ENCODE data around the gene CCDC69.

CCDC69 gene

DNA sequence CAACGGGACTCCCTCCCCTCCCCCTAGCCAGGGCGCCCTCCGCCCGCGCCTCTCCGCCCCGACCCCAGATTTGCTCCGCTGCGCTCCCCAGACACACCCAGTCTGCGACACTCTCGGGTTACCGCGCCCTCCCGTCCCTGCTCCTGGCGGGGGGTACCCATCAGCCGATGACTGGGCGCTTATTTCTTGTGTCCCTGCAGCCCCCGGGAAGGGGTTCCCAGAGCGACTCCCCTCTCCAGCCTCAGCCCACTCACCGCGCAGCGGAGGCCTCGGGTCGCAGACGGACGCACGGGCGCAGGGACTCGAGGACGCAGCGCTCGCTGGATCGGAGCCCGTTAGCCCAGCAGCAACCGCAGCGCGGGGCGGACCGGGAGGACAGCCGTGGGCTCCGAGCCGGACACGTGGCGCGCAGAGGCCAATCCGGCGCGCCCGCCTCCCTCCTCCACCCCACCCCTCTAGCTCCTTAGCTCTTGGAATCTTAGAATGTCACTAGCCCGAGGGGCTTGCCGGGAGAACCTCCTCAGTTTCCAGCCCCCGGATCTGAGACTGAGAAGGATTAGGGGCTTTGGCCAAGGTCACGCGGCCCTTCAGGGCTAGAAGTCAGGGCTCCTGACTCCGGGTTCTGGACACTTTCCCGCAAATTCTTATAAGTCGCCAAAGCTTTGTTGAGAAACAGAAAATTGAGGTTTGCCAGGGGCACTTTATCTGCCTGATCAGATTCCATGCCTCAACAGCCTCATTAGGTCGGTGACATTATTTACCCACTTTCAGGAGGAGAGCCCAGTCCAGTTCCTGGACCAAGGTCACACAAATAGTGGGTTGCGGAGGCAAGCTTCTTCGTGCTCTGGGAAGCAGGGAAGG is 66.2 kb downstream of the CCDC69 start, which contains the start of gene ANXA6:
Gene ANXA6 (minus strand): TSS at position 354 of the 861 bp plus-strand sequence. CDS start 9,878 bp downstream, outside the sequence.
- no peak for DNase-seq

DNA sequence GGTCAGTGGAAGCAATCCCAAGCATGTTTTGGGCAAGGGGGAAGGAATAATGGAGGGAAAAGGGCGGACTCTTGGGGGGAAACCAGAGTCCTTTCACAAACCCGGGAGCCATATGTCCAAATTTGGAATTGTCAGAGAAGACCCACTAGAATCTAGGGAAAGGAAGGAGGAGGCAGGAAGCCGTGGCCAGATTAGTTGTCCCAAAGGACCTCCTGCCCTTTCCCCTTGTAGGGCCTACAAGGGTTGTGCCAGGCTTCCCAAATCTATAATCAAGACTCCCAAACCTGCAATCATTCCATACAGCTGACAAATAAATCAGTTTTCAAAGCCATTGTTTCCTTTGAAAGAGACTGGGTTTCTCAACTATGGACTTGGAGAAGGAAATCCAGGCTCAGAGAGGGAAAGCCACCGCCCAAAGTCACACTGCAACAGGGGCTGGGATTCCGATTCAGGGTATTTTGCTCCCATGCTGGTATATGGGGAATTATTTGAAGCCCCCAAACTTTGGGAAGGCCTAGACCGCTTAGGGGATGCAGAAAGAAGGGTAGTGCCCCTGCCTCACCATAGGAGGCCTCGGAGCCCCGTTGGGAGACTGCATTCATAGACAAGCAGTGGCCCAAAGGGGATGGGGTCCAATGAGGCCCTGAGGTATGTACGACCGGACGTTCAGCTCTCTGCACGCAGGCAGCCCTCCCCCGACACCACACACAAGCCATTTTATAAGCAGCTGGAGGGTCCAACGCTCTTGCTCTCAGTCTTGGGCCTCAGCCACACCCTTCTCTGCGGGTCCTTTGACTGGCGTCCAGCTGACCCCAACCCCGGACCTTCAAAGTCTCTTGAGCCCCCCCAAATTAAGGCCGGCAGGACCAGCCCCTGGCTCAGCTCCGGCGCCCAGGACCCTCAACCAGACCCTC is 67.1 kb downstream of the CCDC69 start:
- no peak for DNase-seq

DNA sequence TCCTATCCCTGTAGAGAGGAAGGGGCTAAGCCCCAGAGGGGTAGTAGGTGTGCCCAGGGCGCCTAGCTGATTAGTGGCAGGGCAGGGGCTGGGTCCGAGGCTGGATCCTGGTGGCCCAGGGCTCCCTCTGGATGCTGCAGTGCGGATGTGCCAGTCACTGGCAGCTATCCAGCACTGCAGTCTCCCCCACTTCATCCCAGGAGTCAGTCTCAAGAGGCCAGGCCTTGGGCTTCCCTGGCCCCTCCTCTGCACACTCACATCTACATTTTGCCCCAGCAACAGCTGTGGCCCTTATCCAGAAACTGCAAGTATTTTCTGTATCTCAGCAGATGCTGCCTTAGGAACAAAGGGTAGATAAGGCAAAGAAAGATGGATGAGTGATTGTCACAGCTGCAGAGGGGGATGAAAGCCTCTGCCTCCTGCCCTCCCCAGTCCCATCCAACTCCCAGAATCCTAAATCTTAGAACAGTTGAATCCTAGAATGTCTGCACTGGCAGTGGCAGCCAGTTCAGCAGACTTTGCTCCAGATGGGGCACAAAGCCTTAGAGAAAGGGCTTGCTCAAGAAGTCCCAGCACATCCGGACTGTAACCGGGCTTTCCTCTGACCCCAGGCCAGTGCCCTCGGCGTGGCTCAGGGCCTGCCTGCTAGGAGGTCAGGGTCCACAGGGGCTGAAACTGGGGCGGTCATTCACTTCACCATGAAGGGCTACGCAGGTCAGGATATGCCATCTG is 68.0 kb downstream of the CCDC69 start:
- no peak for DNase-seq

DNA sequence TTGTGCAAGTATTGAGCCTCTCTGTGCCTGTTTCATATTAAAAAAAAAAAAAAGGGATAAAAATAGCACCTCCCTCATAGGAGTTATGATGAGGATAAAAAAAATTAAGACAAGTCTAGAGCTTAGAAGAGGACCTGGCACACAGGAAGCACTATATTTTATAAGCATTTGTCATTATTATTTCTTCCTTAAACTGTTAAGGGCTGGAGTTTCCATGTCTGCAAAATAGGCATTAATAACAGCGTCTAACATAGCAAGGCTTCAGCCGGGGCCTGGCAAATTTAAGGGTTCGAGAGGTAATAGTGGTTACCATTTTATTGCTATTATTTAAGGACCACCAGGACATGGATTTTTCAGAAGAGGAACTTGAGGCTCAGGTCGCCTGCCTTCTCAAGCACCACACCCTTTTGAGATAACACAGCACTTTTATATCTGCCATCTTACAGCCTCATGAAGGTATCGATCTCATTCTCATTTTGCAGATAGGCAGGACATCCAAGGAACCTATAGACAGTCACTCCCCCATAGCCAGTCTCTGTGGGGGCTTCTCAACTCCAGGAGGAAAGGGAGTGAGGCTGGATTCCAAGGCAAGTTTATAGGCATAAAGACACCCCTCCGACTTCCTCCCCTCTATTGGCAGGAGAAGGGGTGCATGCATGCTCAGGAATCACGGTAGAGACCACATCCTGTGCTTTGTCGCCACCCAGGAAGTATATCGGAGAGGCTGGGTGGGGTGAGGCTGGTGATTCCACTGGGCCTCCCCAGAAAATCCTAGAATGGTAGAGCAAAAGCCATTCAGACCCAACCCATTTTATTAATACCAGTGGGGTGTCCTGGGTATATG is 68.7 kb downstream of the CCDC69 start:
- DNase-seq = no peak

DNA sequence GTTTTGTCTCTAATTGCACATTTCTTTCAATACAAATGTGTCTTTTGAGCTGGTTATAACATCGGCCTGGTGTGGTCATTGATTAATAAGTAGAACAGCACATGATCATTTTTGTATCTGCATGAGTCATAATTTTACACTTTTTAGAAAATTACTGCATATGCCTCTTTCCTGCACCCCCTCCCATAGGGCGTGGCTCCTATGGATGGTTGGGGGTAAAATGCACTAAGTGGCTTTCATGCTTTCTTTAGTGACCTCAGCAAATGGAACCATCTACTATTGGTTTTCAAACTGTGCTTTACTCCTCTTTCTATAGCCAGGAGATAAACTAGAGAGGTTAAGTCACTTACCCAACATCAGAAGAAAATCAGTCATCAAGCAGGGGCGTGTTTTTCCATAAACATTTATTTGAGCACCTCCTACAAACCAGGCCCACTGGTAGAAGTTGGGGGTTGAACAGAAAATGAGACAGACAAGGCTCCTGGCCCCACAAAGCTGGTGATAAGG is 70.1 kb downstream of the CCDC69 start:
- no peak for DNase-seq

DNA sequence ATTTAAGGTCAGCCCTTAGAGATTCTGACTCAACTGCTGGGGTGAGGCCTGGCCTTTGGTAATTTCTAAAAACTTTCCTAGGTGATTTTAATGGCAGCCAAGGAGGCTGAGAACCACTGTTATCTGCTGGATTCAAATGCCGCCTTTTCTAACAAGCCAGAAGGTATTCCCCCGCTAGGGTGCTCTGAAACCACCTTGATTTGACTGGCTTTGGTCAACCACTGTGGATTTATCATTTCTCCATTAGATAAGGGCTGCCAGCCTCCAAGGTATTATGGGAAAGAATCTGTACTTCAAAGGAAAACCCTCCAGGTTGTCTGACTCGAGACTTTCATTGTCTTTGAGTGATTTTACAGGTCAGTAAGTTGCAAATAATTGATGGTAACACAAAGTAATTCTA is 70.6 kb downstream of the CCDC69 start:
- DNase-seq = no peak

DNA sequence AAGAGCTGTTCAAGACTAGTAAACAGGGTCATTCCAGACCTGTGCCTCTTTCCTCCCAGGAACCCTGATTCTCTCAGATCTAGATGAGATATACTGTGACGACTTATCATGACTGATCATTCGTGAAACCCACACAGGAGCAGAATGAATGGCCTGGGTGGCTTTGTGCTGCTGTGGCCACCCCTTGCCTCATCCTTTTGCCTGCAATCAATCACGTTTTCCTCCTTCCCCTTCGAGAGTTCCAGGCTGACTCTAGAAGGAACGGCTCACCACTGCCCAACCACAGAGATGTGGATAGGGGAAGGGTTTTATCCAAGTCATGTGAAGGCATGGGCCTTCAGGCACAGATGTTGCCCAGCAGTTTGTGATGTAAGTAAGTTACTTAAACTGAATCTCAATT is 72.1 kb downstream of the CCDC69 start:
- no peak for DNase-seq

DNA sequence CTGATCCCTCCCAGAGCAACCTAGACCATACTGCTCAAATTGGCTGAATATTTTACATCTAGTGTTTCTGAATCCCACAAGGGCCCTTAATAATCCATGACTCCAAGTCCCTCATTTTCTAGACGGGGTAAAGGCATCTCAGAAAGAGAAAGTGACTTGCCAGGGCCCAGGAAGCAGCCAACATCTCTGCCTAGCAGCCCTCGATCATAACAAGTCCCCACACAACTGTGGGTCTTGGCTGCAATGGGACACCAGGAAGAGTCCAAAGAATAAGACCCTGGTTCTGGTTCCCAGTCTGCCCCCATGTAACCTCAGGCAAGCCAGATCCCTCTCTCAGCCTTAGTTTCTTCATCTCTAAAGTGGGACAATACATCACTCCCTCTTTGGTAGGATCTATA is 72.6 kb downstream of the CCDC69 start:
- DNase-seq = no peak

DNA sequence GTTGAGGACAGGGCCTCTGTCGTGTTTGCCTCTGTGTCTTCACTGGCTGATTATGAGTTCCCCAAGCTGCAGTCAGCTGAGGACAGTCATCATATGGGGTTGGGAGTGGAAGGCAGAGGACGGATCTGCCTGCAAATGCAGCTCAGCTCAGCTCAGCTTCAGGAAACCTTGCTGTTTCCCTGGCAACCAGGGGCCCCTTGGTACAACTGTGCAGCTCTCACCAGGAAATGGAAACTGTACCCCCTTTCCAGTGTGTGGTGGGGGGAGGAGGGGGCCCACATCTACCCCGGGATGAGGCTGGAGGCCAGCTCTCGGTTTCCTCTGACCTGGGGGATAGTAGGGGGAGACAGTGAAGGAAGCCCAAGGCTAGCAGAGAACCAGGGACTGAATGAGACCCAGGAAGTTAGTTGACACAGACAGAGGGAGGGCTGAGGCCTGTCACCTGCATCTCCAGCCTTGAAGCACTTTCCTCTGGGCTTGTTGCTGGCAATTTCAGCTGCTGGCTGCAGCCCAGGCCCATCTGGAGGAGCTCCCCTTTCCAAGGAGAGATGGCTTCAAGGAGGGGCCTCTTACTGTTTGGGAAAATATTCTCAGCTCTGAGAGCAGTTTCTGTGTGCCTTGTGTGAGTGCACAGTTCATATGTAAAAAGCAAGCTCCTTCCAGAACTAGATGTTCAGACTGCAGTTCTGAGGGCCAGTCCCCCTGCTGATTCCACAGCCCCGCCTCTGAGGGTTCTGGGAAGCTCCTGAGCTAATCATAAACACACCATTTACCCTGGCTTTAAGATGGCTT is 73.2 kb downstream of the CCDC69 start:
- DNase-seq = no peak

DNA sequence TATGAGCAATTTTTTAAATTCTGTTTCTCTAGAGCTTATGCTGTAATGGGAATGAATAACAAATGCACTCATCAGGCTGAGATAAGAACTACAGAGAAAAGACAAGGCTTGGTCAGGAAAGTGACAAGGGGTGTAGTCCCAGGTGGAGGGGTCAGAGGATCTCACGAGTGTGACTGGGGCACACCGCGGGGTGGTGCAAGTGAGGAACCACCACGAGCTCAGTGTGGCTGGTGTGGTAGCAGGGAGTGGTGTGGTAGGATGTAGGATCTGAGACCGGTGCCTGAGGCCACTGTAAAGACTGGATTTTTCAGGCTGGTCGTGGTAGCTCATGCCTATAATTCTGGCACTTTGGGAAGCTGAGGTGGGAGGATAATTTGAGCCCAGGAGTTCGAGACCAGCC is 75.3 kb downstream of the CCDC69 start:
- no peak for DNase-seq

DNA sequence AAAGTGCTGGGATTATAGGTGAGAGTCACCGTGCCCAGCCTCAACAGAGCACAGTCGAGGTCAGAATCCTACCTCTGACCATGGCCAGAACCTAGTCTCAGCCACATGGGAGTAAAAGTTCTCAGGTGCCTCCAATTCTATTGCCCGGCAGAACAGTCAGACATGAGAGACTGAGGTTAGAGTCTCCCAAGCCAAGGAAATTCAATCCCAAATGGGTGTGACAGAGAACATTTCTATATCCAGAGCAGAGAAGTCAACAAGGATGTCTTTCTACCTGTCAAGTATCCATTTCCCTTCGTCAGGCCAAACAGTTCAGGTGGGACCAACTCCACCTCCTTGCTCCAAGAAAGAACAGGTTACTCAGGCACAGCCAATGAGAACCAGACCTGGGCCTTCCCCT is 76.9 kb downstream of the CCDC69 start:
- DNase-seq = no peak

DNA sequence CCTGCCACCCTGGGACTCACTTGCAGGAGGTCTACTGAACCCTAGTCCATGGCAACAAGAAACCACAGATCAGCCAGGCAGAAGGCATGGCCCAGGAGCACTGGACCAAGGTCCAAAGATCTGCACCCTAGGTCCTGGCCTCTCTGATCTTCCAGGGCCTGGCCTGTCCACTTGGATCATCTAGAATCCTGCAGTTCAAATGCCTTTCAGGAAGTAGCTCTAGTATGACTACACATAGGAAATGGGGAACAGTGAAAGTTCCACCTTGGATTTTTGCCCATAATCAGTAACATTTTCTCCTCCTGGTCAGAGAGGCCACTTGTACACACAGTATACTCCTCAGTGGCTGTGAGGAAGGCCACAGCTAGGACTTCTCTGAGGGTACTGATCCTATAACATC is 77.8 kb downstream of the CCDC69 start:
- no peak for DNase-seq

DNA sequence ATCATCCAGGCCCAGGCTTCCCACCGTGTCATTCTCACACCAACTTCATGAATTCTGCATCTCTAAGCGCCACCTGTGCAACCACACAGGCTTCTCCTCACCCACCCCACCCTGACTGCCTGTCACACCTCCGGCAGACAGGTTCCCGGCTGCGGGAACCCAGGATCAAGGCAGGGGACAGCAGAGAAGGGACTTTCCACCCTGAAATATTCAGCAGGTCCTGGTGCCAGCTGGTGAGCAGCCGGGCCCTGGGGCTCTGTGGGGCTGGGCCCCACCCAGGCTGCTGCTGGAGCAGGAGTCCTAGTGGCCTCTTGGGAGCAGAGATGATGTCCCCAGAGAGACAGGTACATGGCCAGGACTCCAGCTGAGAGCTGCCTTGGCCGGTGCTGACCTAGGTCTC is 79.0 kb downstream of the CCDC69 start:
- no peak for DNase-seq

DNA sequence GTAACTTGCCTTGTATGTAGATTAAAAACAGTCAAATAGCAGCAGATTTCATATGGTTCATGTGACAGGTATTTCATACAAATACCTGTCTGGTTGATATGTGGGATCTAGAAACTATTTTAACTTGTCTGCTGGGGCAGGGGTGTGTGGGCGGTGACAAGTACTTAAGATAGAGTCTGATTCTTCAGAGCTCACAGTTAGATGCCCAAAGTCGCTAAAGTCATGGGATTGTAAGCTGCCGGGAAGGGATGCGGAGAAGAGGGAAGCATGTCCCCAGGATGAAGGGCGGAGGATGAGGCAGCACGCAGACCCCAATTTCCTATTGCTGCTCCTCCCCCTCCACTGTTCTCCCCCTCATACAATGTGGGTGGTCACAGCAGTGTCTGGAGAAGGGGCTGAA is 79.6 kb downstream of the CCDC69 start:
- no peak for DNase-seq

DNA sequence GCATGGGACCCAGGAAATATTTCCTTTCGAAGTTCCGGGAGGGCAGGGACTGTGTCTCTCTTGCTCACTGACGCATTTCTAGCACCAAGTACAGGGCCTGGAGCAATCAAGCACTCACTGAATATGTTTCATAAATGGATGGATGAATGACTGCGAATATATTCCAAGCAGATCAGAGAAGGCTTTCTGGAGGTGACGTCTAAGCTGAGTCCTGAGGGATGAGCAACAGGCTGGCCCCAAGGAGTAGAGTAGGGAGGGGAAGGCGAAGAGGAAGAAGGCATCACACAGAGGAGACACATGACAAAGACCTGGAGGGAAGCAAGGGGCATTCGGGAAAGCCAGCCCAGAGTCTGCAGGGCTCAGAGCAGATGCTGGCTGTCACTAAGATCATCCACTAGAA is 80.2 kb downstream of the CCDC69 start:
- DNase-seq = no peak

DNA sequence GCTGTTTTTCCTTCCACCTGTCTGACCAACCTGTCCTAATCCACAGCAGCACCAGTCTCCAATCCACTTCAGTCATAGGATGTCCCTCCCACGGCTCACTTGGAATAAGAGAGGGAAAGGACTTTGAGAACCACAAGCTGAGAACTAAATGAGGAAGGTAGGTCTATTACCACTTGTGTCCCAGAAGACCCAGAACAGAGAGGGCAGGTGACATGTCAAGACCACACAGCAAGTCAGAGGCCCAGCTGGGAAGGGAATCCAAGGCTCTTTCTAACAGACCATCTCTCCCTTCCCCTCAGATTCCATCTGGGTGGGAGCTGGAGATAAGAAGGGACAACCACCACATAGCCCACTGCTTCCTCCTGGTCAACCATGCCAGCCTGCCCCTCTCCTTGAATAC is 81.0 kb downstream of the CCDC69 start:
- no peak for DNase-seq

DNA sequence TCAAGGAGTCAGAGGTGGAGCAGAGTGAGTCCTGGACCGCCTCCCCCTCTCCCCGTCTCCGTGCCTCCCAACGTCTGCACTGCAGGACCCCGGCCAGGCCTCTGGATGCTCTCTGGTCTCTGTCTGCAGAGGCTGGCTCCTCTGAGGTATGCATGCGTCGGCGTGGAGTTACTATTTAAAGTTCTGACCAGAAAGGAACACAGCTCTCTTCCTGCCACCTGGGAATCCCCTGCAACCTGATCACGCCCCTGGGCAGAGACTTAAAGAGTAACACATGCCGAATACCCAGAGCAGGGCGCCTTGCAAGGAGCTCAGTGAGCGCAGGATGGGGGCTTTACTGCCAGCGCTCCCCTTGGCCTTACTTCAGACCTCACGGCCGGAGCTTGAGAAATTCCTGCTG is 82.4 kb downstream of the CCDC69 start:
- no peak for DNase-seq

DNA sequence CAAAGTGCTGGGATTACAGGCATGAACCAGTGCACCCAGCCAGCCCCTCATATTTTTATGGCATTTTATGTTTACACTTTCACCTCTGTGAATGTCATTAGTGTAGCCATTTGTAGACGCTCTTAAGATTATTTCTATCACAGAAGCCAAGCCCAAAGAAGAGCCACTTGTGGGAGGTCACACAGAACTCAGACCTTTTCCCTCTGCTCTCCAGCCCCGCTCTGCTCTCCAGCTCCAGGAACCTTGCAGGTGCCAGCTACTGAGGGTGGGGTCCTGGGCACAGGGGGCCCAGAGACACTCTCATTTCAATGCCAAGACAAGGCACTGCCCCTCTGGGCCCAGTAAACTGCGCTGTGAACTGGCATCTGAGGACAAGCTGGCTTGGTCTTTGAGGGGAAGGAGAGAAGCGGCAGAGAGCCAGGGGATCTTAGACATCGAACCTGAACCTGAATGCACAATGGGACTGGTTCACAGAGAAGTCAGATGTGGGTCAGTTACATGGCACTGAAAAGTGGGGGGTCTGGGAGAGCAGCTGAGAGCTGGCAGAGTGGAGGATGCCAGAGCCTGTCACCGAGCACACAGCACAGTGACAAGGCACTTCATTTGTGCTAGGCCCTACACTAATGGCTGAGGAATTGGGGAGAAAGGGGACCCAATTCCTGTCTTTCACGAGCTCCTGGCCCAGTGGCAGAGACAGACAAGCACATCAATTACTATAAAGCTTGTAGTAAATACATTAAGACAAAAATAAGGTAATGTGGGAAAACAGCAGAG is 83.0 kb downstream of the CCDC69 start:
- DNase-seq = no peak

DNA sequence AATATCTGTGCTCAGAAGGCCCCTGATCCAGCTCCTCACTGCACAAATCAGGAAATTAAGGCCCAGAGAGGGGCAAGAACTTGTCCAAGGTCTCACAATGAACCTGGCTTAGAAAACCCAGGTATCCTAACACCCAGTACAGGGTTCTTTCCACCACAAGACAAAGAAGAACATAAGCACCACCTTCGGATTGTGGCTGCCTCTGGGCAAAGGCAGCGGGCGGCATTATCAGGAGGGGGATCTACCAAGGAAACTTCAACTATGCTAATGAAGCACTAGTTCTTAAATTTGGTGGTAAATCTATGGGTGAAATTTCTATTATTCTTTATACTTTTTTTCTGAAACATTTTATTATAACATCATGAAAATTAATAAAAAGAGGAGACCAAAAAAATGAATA is 84.2 kb downstream of the CCDC69 start:
- no peak for DNase-seq

DNA sequence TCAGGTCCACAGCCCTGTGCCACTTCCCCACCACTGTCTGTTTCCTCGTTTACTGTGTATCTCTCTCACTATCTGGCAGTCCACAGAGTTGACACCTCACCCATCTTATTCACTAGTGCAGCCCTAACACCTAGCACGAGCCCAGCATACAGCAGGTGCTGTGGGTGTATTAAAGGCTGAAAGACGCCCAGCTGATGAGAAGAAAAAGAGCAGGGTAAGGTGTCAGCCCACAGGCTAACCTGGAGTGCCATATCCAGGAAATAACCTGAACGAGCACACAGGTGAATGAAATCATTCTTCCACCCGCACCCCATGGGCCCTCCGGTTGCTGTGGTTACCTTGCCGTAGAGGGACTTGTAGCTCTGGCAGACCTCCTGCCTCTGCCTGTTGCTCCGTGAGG is 84.9 kb downstream of the CCDC69 start:
- no peak for DNase-seq

Data from SHP77 (cell line).